SK-N-SH (cell line): ENCODE data around the gene AANAT. TPM values are rescaled to one million over a fixed set of nuclear protein-coding genes. Genes with fewer than 3 reads are reported as not detected.

ENCODE experiments used
- CTCF ChIA-PET: fragments of 300-600, 350-600 bp; formaldehyde crosslinking; extraction: SDS; loops from one replicate; lab custom pipeline; 2021; lab: Yijun Ruan, JAX
- POLR2A ChIA-PET: fragments of 350-600 bp; sonication (Branson Sonifier 250); formaldehyde crosslinking; extraction: SDS; loops from one replicate; lab custom pipeline; 2020; ENCODE audit warnings: antibody characterized with exemption, inconsistent platforms; lab: Yijun Ruan, JAX
- DNase-seq: peaks from one replicate; pipeline ENCODE4 v3.0.0; 2012
- H2AFZ ChIP-seq: fragments of 200-600 bp; sonication (generic); 2 replicates; pipeline ENCODE4 v1.8.1; 2016; ENCODE audit warnings: antibody characterized with exemption, mild to moderate bottlenecking, low read depth
- H3F3A ChIP-seq: fragments of 200-600 bp; sonication (generic); replicated peaks from 2 replicates; pipeline ENCODE3; 2016; ENCODE audit warnings: antibody characterized with exemption, mild to moderate bottlenecking; ENCODE audit not compliant: insufficient read depth
- H3K27ac ChIP-seq, 2 experiments: fragments of 200-500 bp in 1 of 2; fragments of 200-600 bp in 1 of 2; sonication (Bioruptor generic) in 1 of 2; sonication (generic), shearing (Covaris generic) in 1 of 2; 2 replicates each; pipeline versions ENCODE4 v1.5.1 to v1.6.1; 2014 to 2016; ENCODE audit warnings: low read depth in 2 of 2, inconsistent platforms in 1 of 2, low read length in 1 of 2, mild to moderate bottlenecking in 1 of 2, mixed read lengths in 1 of 2
- H3K27me3 ChIP-seq: fragments of 200-600 bp; sonication (generic), shearing (Covaris generic); 2 replicates; pipeline ENCODE4 v1.6.1; 2016; ENCODE audit warnings: mixed run types; ENCODE audit not compliant: insufficient read depth
- H3K36me3 ChIP-seq, 2 experiments: fragments of 200-500 bp in 1 of 2; fragments of 200-600 bp in 1 of 2; sonication (Bioruptor generic) in 1 of 2; sonication (generic) in 1 of 2; replicated peaks in 1 of 2; 2 replicates each; pipeline versions ENCODE3 to v1.5.1; 2014 to 2016; ENCODE audit warnings: low read length in 1 of 2, mild to moderate bottlenecking in 1 of 2; ENCODE audit not compliant: insufficient read depth in 2 of 2, control insufficient read depth in 1 of 2
- H3K4me1 ChIP-seq, 2 experiments: fragments of 200-500 bp in 1 of 2; fragments of 200-600 bp in 1 of 2; sonication (Bioruptor generic) in 1 of 2; sonication (generic), shearing (Covaris generic) in 1 of 2; 2 replicates each; pipeline versions ENCODE4 v1.5.1 to v1.6.1; 2014 to 2016; ENCODE audit warnings: low read depth in 1 of 2, low read length in 1 of 2, mixed run types in 1 of 2; ENCODE audit not compliant: insufficient read depth in 2 of 2, control insufficient read depth in 1 of 2
- H3K4me2 ChIP-seq: fragments of 200-600 bp; sonication (generic), shearing (Covaris generic); 2 replicates; pipeline ENCODE4 v1.6.1; 2017; ENCODE audit warnings: mixed run types
- H3K4me3 ChIP-seq, 2 experiments: fragments of 200-500 bp in 1 of 2; fragments of 200-600 bp in 1 of 2; sonication (Bioruptor generic) in 1 of 2; sonication (generic), shearing (Covaris generic) in 1 of 2; 2 replicates each; pipeline versions ENCODE4 v1.5.1 to v1.8.1; 2014 to 2016; ENCODE audit warnings: low read depth in 2 of 2, inconsistent platforms in 1 of 2, low read length in 1 of 2, mild to moderate bottlenecking in 1 of 2, mixed read lengths in 1 of 2, moderate library complexity in 1 of 2
- H3K79me2 ChIP-seq: fragments of 200-600 bp; sonication (generic); 2 replicates; pipeline ENCODE4 v1.8.1; 2017; ENCODE audit warnings: mild to moderate bottlenecking; ENCODE audit not compliant: insufficient read depth
- H3K9ac ChIP-seq: fragments of 200-600 bp; sonication (generic); 2 replicates; pipeline ENCODE4 v1.6.1; 2017; ENCODE audit warnings: mixed run types
- H3K9me2 ChIP-seq: fragments of 200-600 bp; sonication (generic); 2 replicates; pipeline ENCODE4 v1.6.1; 2017; ENCODE audit warnings: mixed run types
- H3K9me3 ChIP-seq: fragments of 200-600 bp; sonication (generic); 2 replicates; pipeline ENCODE4 v1.6.1; 2017; ENCODE audit warnings: mixed run types, mild to moderate bottlenecking, moderate library complexity
- H4K20me1 ChIP-seq: fragments of 200-600 bp; sonication (generic); 2 replicates; pipeline ENCODE4 v1.6.1; 2017; ENCODE audit warnings: mild to moderate bottlenecking, mixed run types; ENCODE audit not compliant: insufficient read depth
- EP300 ChIP-seq, 2 experiments: IDR thresholded peaks; 2 replicates each; pipeline versions ENCODE4 v1.4.0 to v1.6.1; 2012; ENCODE audit warnings: borderline replicate concordance in 1 of 2, low read depth in 1 of 2, low read length in 1 of 2
- FOSL2 ChIP-seq: IDR thresholded peaks from 2 replicates; pipeline ENCODE4 v1.4.0; 2012; ENCODE audit warnings: low read depth, mild to moderate bottlenecking, moderate library complexity, borderline replicate concordance
- FOXJ3 ChIP-seq: sonication (generic); formaldehyde crosslinking; IDR thresholded peaks from 2 replicates; pipeline ENCODE4 v1.5.1; 2020; ENCODE audit warnings: mild to moderate bottlenecking, missing genetic modification reagents
- GABPA ChIP-seq: IDR thresholded peaks from 2 replicates; pipeline ENCODE4 v1.4.0; 2012; ENCODE audit warnings: low read depth, mild to moderate bottlenecking
- NFIC ChIP-seq: IDR thresholded peaks from 2 replicates; pipeline ENCODE4 v1.4.0; 2012; ENCODE audit warnings: borderline replicate concordance
- NRF1 ChIP-seq: IDR thresholded peaks from 2 replicates; pipeline ENCODE4 v1.6.1; 2012; ENCODE audit warnings: low read depth, mild to moderate bottlenecking, low read length
- RCOR1 ChIP-seq: fragments of 150-350 bp; IDR thresholded peaks from 2 replicates; pipeline ENCODE4 v1.6.1; 2017; ENCODE audit warnings: antibody characterized with exemption, low read length
- RFX5 ChIP-seq: IDR thresholded peaks from 2 replicates; pipeline ENCODE4 v1.6.1; 2012; ENCODE audit warnings: mild to moderate bottlenecking, improper control_type of control experiment, low read length
- RXRA ChIP-seq: IDR thresholded peaks from 2 replicates; pipeline ENCODE4 v1.4.0; 2012; ENCODE audit warnings: low read depth, mild to moderate bottlenecking, borderline replicate concordance
- SIN3A ChIP-seq: IDR thresholded peaks from 2 replicates; pipeline ENCODE4 v1.6.1; 2012; ENCODE audit warnings: low read depth, mild to moderate bottlenecking, low read length, moderate library complexity, borderline replicate concordance
- TAF1 ChIP-seq: IDR thresholded peaks from 2 replicates; pipeline ENCODE4 v1.6.1; 2012; ENCODE audit warnings: low read depth, mild to moderate bottlenecking, low read length, moderate library complexity, borderline replicate concordance
- WGBS: methylation state at CpG from one replicate; pipeline ENCODE4 v1.1.6; 2017; ENCODE audit warnings: low lambda C conversion rate; 5-methylcytosine and 5-hydroxymethylcytosine counted together
- polyA plus RNA-seq, 3 experiments: library from polyadenylated mRNA; depleted of rRNA; stranded (reverse); fragments of >200 nt; gene quantifications; 2 replicates each; pipeline ENCODE4 v1.2.3, GENCODE V29; 2012
- TF ChIP-seq, protein P1 (sequence below): IDR thresholded peaks from 2 replicates; pipeline ENCODE4 v1.4.0; 2012; ENCODE audit warnings: low read depth, borderline replicate concordance
- TF ChIP-seq, protein P2 (sequence below): fragments of 200-600 bp; sonication (generic); IDR thresholded peaks from 2 replicates; pipeline ENCODE4 v1.6.1; 2017; ENCODE audit warnings: antibody characterized with exemption, mild to moderate bottlenecking, moderate library complexity
- TF ChIP-seq, protein P3 (sequence below): fragments of 150-350 bp; IDR thresholded peaks from 2 replicates; pipeline ENCODE4 v1.6.1; 2016; ENCODE audit warnings: mild to moderate bottlenecking, low read depth, low read length
- TF ChIP-seq, protein P4 (sequence below): IDR thresholded peaks from 2 replicates; pipeline ENCODE4 v1.4.0; 2012; ENCODE audit warnings: low read depth, borderline replicate concordance

Gene AANAT
- polyA plus RNA-seq, 1 of the 3 experiments (the other 2 are of a cell fraction): 0.26 TPM

- peaks cover 81% of the 10 kb centered on the region for H4K20me1 ChIP-seq
- H3K9ac ChIP-seq: no peak overlapping the region
- peaks cover 94% of the 10 kb centered on the region for H3K79me2 ChIP-seq
- no peaks in the 10 kb centered on the region for H3K36me3 ChIP-seq
- no peak for DNase-seq
- CTCF ChIA-PET: interaction anchor here (1.0 to 4.0 kb wide), 2 partner anchors 11 to 14 kb away, joined by 3 to 32 read pairs; partner anchors contain the start of gene UBE2O
- TF ChIP-seq NFIC (no peak), NRF1 (no peak), EP300 (IDR thresholded peaks at IDR 0.05; ENCODE audit: borderline replicate concordance in 1 of 2, low read depth in 1 of 2, low read length in 1 of 2) (no peak), TAF1 (no peak), RCOR1 (no peak), RFX5 (no peak), FOXJ3 (CRISPR knock-in tag) (no peak), RXRA (no peak), SIN3A (no peak)
- TF ChIP-seq, protein P1, sequence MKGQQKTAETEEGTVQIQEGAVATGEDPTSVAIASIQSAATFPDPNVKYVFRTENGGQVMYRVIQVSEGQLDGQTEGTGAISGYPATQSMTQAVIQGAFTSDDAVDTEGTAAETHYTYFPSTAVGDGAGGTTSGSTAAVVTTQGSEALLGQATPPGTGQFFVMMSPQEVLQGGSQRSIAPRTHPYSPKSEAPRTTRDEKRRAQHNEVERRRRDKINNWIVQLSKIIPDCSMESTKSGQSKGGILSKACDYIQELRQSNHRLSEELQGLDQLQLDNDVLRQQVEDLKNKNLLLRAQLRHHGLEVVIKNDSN: no peak
- TF ChIP-seq, protein P2, sequence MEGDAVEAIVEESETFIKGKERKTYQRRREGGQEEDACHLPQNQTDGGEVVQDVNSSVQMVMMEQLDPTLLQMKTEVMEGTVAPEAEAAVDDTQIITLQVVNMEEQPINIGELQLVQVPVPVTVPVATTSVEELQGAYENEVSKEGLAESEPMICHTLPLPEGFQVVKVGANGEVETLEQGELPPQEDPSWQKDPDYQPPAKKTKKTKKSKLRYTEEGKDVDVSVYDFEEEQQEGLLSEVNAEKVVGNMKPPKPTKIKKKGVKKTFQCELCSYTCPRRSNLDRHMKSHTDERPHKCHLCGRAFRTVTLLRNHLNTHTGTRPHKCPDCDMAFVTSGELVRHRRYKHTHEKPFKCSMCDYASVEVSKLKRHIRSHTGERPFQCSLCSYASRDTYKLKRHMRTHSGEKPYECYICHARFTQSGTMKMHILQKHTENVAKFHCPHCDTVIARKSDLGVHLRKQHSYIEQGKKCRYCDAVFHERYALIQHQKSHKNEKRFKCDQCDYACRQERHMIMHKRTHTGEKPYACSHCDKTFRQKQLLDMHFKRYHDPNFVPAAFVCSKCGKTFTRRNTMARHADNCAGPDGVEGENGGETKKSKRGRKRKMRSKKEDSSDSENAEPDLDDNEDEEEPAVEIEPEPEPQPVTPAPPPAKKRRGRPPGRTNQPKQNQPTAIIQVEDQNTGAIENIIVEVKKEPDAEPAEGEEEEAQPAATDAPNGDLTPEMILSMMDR: no peak
- H3K27me3 ChIP-seq: no peaks in the 10 kb centered on the region
- H3K27ac ChIP-seq: no peak overlapping the region
- no peaks in the 10 kb centered on the region for H3K9me2 ChIP-seq
- no peak overlapping the region for H3K4me3 ChIP-seq
- H3K9me3 ChIP-seq: no peaks in the 10 kb centered on the region
- no peak overlapping the region for H3K4me2 ChIP-seq
- H3F3A ChIP-seq: peaks cover 21% of the 10 kb centered on the region
- POLR2A ChIA-PET: no interaction called here
- H3K4me1 ChIP-seq: peaks cover 22 to 26% of the 10 kb centered on the region in 2 experiments; a peak in 3 of 4 replicates
- H2AFZ ChIP-seq: no peak overlapping the region
- 95% methylated on average over 9 of the region's 13 CpGs for WGBS
Measured at GRCh38 chr17:76441686-76442340, 25.6 kb upstream of the AANAT start.

DNA sequence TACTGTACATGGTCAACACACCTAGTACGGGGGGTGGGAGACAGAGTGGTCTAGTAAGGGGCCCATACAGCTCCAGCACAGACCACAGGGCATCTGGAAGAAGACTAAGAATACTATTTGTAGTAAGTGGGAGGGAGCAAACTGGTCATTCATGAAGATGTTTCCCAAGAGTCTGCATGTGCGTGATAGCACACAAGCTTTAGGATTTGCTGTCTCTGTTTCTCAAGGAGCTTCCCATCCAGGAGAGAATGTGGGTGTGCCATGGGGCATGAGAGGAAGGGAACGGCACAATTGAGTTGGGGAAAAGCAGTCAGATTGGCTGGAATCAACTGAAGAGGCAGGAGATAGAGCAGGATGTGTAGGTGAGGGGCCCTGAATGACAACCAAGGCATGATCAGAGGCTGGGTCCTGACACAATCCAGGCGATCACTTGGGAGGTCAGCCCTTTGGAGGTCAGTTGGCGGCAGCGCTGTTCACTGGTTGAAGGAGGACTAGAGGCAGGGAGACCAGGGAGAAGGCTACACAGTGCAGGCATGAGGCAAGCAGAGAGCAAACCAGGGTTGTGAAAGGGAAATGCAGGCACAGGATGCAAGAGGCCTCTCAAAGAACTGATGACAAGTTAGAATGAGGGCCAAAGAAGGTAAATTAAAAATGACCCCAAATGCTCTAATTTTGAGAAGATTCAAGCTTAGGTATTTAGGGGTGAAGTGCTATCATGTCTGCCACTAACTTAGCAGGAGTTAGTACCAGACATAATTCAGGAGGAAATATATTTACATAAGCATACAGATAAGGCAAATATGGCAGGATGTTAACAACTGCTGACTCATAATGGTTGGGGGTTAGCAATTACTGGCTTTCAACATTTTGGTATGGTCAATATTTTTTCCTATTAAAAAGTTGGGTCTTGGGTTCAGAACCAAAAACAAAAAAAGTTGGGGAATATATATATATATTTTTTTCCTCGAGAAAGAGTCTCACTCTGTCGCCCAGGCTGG lies 24.8 kb upstream of the AANAT start:
- ChIA-PET POLR2A (interaction anchor here (1.2 kb wide), 1 partner anchor 10 kb away, joined by 5 read pairs; the partner anchor contains the start of gene UBE2O), CTCF (interaction anchor here (0.6 to 9.5 kb wide), 9 partner anchors 10 to 81 kb away, joined by 3 to 60 read pairs (median 4); partner anchors contain the start of genes AANAT and UBE2O)
- Histone ChIP-seq H4K20me1 (peaks cover 85% of the 10 kb centered on the region), H3K27me3 (no peaks in the 10 kb centered on the region), H3K27ac (no peak overlapping the region), H3F3A (peaks cover 25% of the 10 kb centered on the region), H3K9me2 (no peaks in the 10 kb centered on the region), H3K79me2 (peaks cover 93% of the 10 kb centered on the region), H3K36me3 (no peaks in the 10 kb centered on the region), H2AFZ (no peak overlapping the region), H3K4me3 (no peak overlapping the region), H3K4me1 (peaks cover 29 to 31% of the 10 kb centered on the region in 2 experiments; a peak in 3 of 4 replicates), H3K9me3 (no peaks in the 10 kb centered on the region), H3K4me2 (no peak overlapping the region), H3K9ac (no peak overlapping the region)
- no peak for DNase-seq
- WGBS: 94% methylated on average over 8 of the region's 8 CpGs
- TF ChIP-seq FOSL2: no peak
- TF ChIP-seq, protein P3, sequence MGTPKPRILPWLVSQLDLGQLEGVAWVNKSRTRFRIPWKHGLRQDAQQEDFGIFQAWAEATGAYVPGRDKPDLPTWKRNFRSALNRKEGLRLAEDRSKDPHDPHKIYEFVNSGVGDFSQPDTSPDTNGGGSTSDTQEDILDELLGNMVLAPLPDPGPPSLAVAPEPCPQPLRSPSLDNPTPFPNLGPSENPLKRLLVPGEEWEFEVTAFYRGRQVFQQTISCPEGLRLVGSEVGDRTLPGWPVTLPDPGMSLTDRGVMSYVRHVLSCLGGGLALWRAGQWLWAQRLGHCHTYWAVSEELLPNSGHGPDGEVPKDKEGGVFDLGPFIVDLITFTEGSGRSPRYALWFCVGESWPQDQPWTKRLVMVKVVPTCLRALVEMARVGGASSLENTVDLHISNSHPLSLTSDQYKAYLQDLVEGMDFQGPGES: no peak
- TF ChIP-seq, protein P4, sequence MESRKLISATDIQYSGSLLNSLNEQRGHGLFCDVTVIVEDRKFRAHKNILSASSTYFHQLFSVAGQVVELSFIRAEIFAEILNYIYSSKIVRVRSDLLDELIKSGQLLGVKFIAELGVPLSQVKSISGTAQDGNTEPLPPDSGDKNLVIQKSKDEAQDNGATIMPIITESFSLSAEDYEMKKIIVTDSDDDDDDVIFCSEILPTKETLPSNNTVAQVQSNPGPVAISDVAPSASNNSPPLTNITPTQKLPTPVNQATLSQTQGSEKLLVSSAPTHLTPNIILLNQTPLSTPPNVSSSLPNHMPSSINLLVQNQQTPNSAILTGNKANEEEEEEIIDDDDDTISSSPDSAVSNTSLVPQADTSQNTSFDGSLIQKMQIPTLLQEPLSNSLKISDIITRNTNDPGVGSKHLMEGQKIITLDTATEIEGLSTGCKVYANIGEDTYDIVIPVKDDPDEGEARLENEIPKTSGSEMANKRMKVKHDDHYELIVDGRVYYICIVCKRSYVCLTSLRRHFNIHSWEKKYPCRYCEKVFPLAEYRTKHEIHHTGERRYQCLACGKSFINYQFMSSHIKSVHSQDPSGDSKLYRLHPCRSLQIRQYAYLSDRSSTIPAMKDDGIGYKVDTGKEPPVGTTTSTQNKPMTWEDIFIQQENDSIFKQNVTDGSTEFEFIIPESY: no peak
- no peak for TF ChIP-seq EP300 (IDR thresholded peaks at IDR 0.05; ENCODE audit: borderline replicate concordance in 1 of 2, low read depth in 1 of 2, low read length in 1 of 2)
- no peak for TF ChIP-seq FOXJ3 (CRISPR knock-in tag)
- TF ChIP-seq RXRA: no peak
- no peak for TF ChIP-seq GABPA
- TF ChIP-seq NFIC: no peak
